C4-2B (cell line): ENCODE measurements around the gene TRIM52.

Experiments used
- ZFX ChIP-seq: fragments of 450-650 bp; IDR thresholded peaks from 2 replicates; pipeline ENCODE4 v1.6.1; 2017
- TF ChIP-seq, protein P1 (sequence below): fragments of 450-650 bp; conservative IDR thresholded peaks from 2 replicates; pipeline ENCODE4 v1.5.1; 2017; ENCODE audit warnings: mild to moderate bottlenecking

DNA sequence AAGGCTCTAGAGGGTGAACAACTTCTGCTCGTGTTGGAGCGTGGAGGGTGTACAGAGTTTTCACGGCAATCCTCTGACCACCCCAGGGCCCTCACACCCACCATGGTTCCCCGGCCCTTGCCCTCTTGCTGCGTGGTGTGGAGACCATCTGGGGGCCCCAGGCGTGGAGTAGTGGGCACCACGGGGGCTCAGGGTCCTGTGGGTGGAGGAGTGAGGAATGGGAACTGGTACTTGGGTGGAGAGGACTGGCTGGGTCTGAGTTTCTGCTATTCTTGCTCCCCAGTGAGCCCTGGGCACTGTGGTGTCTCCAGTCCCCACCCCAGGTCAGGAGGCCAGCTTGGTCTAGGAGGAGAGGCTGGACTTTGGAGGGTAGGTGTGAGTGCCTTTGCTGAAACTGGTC, 21.9 kb upstream of the TRIM52 start:
- TF ChIP-seq, protein P1, sequence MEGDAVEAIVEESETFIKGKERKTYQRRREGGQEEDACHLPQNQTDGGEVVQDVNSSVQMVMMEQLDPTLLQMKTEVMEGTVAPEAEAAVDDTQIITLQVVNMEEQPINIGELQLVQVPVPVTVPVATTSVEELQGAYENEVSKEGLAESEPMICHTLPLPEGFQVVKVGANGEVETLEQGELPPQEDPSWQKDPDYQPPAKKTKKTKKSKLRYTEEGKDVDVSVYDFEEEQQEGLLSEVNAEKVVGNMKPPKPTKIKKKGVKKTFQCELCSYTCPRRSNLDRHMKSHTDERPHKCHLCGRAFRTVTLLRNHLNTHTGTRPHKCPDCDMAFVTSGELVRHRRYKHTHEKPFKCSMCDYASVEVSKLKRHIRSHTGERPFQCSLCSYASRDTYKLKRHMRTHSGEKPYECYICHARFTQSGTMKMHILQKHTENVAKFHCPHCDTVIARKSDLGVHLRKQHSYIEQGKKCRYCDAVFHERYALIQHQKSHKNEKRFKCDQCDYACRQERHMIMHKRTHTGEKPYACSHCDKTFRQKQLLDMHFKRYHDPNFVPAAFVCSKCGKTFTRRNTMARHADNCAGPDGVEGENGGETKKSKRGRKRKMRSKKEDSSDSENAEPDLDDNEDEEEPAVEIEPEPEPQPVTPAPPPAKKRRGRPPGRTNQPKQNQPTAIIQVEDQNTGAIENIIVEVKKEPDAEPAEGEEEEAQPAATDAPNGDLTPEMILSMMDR: no peak
- TF ChIP-seq ZFX: no peak
